Esophagus muscularis mucosa (tissue), 4 donors: ENCODE data around the gene LGALS3. TPM values are rescaled to one million over a fixed set of nuclear protein-coding genes. Genes with fewer than 3 reads are reported as not detected.

Experiments used
- DNase-seq: peaks from one replicate; pipeline ENCODE4 v3.0.0-alpha.2; 2017; ENCODE audit errors: extremely low spot score
- H3K27ac ChIP-seq, 4 donors: fragments of 200-600 bp; sonication (generic); replicated peaks in 1 of 4; 1 replicate in 3 of 4; 2 replicates in 1 of 4; pipeline ENCODE4 v1.5.1; 2016 to 2019; ENCODE audit warnings: mild to moderate bottlenecking in 1 of 4
- H3K27me3 ChIP-seq, 4 donors: fragments of 200-600 bp; sonication (generic); one replicate each; pipeline versions ENCODE4 v1.5.1 to v1.6.0; 2016 to 2019
- H3K36me3 ChIP-seq, 4 donors: fragments of 200-600 bp; sonication (generic); one replicate each; pipeline ENCODE4 v1.5.1; 2016 to 2019
- H3K4me1 ChIP-seq, 4 donors: fragments of 200-600 bp; sonication (generic); one replicate each; pipeline ENCODE4 v1.5.1; 2016 to 2019
- H3K4me3 ChIP-seq, 4 donors: fragments of 200-600 bp; sonication (generic); 1 replicate in 2 of 4; 2 replicates in 2 of 4; pipeline ENCODE4 v1.5.1; 2016 to 2019; ENCODE audit warnings: mild to moderate bottlenecking in 4 of 4, moderate library complexity in 1 of 4
- H3K9me3 ChIP-seq, 4 donors: fragments of 200-600 bp; sonication (generic); 1 replicate in 3 of 4; 2 replicates in 1 of 4; pipeline ENCODE4 v1.5.1; 2016 to 2019
- EP300 ChIP-seq: sonication (generic); formaldehyde crosslinking; IDR thresholded peaks from one replicate; pipeline ENCODE4 v1.6.1; 2017; ENCODE audit warnings: antibody characterized with exemption
- POLR2A ChIP-seq: fragments of 450-650 bp; IDR thresholded peaks from one replicate; pipeline ENCODE4 v1.6.1; 2017; ENCODE audit warnings: antibody characterized with exemption, moderate library complexity, mild to moderate bottlenecking, low read depth
- POLR2AphosphoS5 ChIP-seq, 2 donors: sonication (generic); formaldehyde crosslinking; IDR thresholded peaks; one replicate each; pipeline ENCODE4 v1.6.1; 2017; ENCODE audit warnings: antibody characterized with exemption in 2 of 2
- whole genome bisulfite sequencing: methylation state at CpG from one replicate; pipeline ENCODE4 v1.1.5; 2018; 5-methylcytosine and 5-hydroxymethylcytosine counted together
- intact Hi-C: fragments of 100-400 bp; cut with DNase I; formaldehyde crosslinking; loops from one replicate; pipeline ENCODE4 v1.15.1; 2023
- total RNA-seq, 4 donors: library from RNA; depleted of rRNA; stranded (reverse); fragments of >200 nt; gene quantifications; one replicate each; pipeline versions ENCODE4 v1.1.0 to v1.2.1, GENCODE V29; 2016
- TF ChIP-seq, protein P1 (sequence below), 3 experiments: fragments of 200-600 bp in 2 of 3; fragments of 450-650 bp in 1 of 3; sonication (generic) in 2 of 3; IDR thresholded peaks; one replicate each; pipeline ENCODE4 v1.5.1; 2017 to 2019; ENCODE audit warnings: antibody characterized with exemption in 3 of 3, mild to moderate bottlenecking in 2 of 3, moderate library complexity in 1 of 3

The LGALS3 gene
- total RNA-seq, 4 donors from 2014 or later: 247 to 398 (median 297) TPM

DNA sequence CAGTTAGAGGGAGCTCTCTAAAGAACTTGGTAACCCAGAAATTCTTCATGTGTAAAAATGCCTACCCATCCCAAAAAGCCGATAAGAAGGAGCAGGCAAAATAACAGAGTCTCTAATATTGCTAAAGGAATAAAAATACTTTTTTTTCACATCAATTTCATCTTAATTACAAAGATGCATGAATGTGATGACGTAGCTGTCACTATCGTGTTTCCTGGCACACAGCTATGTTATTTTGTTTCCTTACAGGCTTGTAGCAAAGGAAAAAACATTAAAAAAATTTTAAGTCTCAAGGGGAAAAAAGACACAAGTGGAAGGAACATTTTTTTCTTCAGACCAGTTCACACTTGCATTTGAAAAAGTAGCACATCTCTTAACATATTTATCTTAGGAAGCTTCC, 10.3 kb upstream of the LGALS3 start:
- Histone ChIP-seq H3K9me3 (no peaks in the 10 kb centered on the region), H3K36me3 (no peaks in the 10 kb centered on the region), H3K27ac (peak overlapping the region; percentile 59 to 73 (median 62)), H3K4me1 (peaks cover 27 to 57% (median 29%) of the 10 kb centered on the region in 4 donors), H3K27me3 (no peaks in the 10 kb centered on the region), H3K4me3 (no peak overlapping the region)
- DNase-seq: no peak
- WGBS: 52% methylated on average over 3 of the region's 3 CpGs
- TF ChIP-seq POLR2A: no peak
- TF ChIP-seq EP300: no peak
- no peak for TF ChIP-seq POLR2AphosphoS5 (IDR thresholded peaks at IDR 0.05)
- TF ChIP-seq, protein P1, sequence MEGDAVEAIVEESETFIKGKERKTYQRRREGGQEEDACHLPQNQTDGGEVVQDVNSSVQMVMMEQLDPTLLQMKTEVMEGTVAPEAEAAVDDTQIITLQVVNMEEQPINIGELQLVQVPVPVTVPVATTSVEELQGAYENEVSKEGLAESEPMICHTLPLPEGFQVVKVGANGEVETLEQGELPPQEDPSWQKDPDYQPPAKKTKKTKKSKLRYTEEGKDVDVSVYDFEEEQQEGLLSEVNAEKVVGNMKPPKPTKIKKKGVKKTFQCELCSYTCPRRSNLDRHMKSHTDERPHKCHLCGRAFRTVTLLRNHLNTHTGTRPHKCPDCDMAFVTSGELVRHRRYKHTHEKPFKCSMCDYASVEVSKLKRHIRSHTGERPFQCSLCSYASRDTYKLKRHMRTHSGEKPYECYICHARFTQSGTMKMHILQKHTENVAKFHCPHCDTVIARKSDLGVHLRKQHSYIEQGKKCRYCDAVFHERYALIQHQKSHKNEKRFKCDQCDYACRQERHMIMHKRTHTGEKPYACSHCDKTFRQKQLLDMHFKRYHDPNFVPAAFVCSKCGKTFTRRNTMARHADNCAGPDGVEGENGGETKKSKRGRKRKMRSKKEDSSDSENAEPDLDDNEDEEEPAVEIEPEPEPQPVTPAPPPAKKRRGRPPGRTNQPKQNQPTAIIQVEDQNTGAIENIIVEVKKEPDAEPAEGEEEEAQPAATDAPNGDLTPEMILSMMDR (IDR thresholded peaks at IDR 0.05): no peak
- intact Hi-C loops: no loop called here

GRCh38 chr14:55120571-55121495, 8.2 kb upstream of the LGALS3 start:
- Histone ChIP-seq H3K27ac (peak overlapping the region in 1 of 4 donors; percentile 8), H3K9me3 (no peaks in the 10 kb centered on the region), H3K27me3 (no peaks in the 10 kb centered on the region), H3K36me3 (no peaks in the 10 kb centered on the region), H3K4me1 (peaks cover 30 to 61% (median 37%) of the 10 kb centered on the region in 4 donors), H3K4me3 (no peak overlapping the region)
- intact Hi-C loops: no loop called here
- DNase-seq: no peak
- TF ChIP-seq, protein P1 (IDR thresholded peaks at IDR 0.05): no peak
- TF ChIP-seq POLR2AphosphoS5 (IDR thresholded peaks at IDR 0.05): no peak
- no peak for TF ChIP-seq POLR2A
- TF ChIP-seq EP300: no peak
- WGBS: 88% methylated on average over 13 of the region's 13 CpGs

GRCh38 chr14:55121628-55122439, 7.2 kb upstream of the LGALS3 start:
- WGBS: 90% methylated on average over 9 of the region's 9 CpGs
- Histone ChIP-seq H3K27me3 (no peaks in the 10 kb centered on the region), H3K27ac (no peak overlapping the region), H3K36me3 (no peaks in the 10 kb centered on the region), H3K4me3 (no peak overlapping the region), H3K4me1 (peaks cover 39 to 61% (median 47%) of the 10 kb centered on the region in 4 donors), H3K9me3 (no peaks in the 10 kb centered on the region)
- no peak for DNase-seq
- no peak for TF ChIP-seq POLR2AphosphoS5 (IDR thresholded peaks at IDR 0.05)
- no peak for TF ChIP-seq POLR2A
- no peak for TF ChIP-seq EP300
- TF ChIP-seq, protein P1 (IDR thresholded peaks at IDR 0.05): no peak
- intact Hi-C loops: no loop called here

- Histone ChIP-seq H3K4me3 (no peak overlapping the region), H3K27ac (peak overlapping the region in 1 of 4 donors; percentile 24), H3K27me3 (no peaks in the 10 kb centered on the region), H3K4me1 (peaks cover 39 to 61% (median 51%) of the 10 kb centered on the region in 4 donors), H3K9me3 (no peaks in the 10 kb centered on the region), H3K36me3 (no peaks in the 10 kb centered on the region)
- no peak for TF ChIP-seq POLR2A
- TF ChIP-seq, protein P1 (IDR thresholded peaks at IDR 0.05): no peak
- no peak for TF ChIP-seq POLR2AphosphoS5 (IDR thresholded peaks at IDR 0.05)
- no peak for TF ChIP-seq EP300
- intact Hi-C loops: no loop called here
- no peak for DNase-seq
- WGBS: 50% methylated on average over 7 of the region's 8 CpGs
Observed at GRCh38 chr14:55122440-55122986, 6.5 kb upstream of the LGALS3 start.
